Measurements from ENCODE around the gene LCN6. TPM values are rescaled to one million over a fixed set of nuclear protein-coding genes. Genes with fewer than 3 reads are reported as not detected.
"Not testable (repeated sequence)": the region's sequence is repeated elsewhere in the genome, so short reads cannot be mapped to it uniquely, and the experiment has no call there.

LCN6 gene
- total RNA-seq, 6 donors from 2014 or later, result 2.7 to 35.1 (median 5.5) TPM; not detected in 2

DNA sequence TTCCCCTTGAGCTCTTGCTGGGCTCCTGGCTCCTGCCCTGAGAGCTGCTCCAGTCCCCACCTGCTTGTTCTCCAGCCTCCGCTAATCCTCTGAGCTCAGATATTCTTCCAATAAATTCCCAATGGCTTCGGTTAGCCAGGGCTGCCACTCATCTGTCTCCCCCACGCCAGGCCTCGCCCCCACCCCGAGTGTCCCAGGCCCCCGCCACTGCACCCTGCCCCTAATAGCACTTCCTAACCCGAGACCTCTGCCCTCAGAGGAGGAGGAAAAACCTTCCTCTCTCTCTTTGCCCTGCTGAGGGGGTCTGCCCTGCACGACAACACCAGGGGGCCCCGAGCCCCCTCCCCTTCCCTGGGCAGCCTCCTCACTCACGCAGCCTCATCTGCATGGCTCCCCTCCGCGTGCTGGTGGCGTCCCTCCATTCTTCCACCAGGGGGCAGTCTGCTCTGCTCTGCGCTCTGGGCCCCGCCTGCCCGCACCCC lies 21.4 kb upstream of the LCN6 start:
- H3K4me3 ChIP-seq, result no peak overlapping the region
- DNase-seq, result peak in 1 of 2 donors; percentile 61

DNA sequence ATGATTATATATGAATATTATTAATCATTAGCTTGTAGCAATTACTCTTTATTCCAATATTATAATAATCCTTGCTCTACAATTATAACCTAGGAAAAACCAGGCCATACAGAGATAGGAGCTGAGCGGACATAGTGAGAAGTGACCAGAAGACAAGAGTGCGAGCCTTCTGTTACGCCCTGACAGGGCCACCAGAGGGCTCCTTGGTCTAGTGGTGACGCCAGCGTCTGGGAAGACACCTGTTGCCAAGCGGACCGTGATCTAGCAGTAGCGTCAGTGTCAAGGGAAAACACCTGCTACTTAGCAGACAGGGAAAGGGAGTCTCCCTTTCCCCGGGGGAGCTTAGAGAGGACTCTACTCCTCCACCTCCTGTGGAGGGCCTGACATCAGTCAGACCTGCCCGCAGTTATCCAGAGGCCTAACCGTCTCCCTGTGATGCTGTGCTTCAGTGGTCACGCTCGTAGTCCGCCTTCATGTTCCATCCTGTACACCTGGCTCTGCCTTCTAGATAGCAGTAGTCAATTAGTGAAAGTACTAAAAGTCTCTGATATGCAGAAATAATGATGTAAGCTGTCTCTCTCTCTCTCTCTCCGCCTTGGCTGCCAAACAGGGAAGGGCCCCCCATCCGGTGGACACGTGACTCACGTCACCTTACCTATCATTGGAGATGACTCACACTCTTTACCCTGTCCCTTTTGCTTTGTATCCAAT lies 18.2 kb upstream of the LCN6 start:
- not testable (repeated sequence) for H3K27ac ChIP-seq; H3K36me3 ChIP-seq; H3K27me3 ChIP-seq; ATAC-seq (ENCODE audit: low FRiP score in 2 of 2); H3K9me3 ChIP-seq; H3K4me3 ChIP-seq
- WGBS, 2 donors, result 48 to 51% methylated on average over 17 of the region's 18 CpGs
- DNase-seq, result peak in 1 of 2 donors; percentile 42
- peak in 3 of 6 experiments; percentile 12 to 47 (median 20) for TF ChIP-seq CTCF (IDR thresholded peaks at IDR 0.05)
- peaks cover 0 to 10% (median 2%) of the 10 kb centered on the region in 4 donors for H3K4me1 ChIP-seq

More for the DNA sequence above, 21.4 kb upstream of the LCN6 start:
- Histone ChIP-seq H3K36me3 (no peaks in the 10 kb centered on the region), H3K27me3 (no peaks in the 10 kb centered on the region), H3K9me3 (peaks cover 0 to 8% (median 2%) of the 10 kb centered on the region in 4 donors), H3K4me1 (peaks cover 0 to 3% (median 0%) of the 10 kb centered on the region in 4 donors), H3K27ac (no peak overlapping the region)
- peak; percentile 39 to 70 for ATAC-seq (ENCODE audit: low FRiP score in 2 of 2)
- TF ChIP-seq EP300 (IDR thresholded peaks at IDR 0.05) (no peak), CTCF (IDR thresholded peaks at IDR 0.05) (peak in 5 of 6 experiments; percentile 26 to 65 (median 49))
- 14 to 15% methylated on average over 13 to 16 of the region's 16 CpGs for WGBS, 2 donors

GRCh38 chr9:136765745-136766409 lies 17.6 kb upstream of the LCN6 start:
- not testable (repeated sequence) for H3K4me3 ChIP-seq; ATAC-seq (ENCODE audit: low FRiP score in 2 of 2)
- WGBS, 2 donors, result 73 to 76% methylated on average over 14 of the region's 14 CpGs

GRCh38 chr9:136765041-136765440 lies 16.7 kb upstream of the LCN6 start:
- no peaks in the 10 kb centered on the region for H3K9me3 ChIP-seq
- H3K27ac ChIP-seq, result no peak overlapping the region
- no peaks in the 10 kb centered on the region for H3K27me3 ChIP-seq
- no peak overlapping the region for H3K4me3 ChIP-seq
- WGBS, 2 donors, result 87 to 91% methylated on average over 4 to 13 of the region's 14 CpGs
- no peak for TF ChIP-seq EP300 (IDR thresholded peaks at IDR 0.05)
- TF ChIP-seq POLR2AphosphoS5 (IDR thresholded peaks at IDR 0.05), result no peak
- TF ChIP-seq POLR2A (IDR thresholded peaks at IDR 0.05), result no peak
- TF ChIP-seq CTCF (IDR thresholded peaks at IDR 0.05), result no peak
- peak in 1 of 2 donors; percentile 70 for DNase-seq
- peaks cover 0 to 10% (median 2%) of the 10 kb centered on the region in 4 donors for H3K4me1 ChIP-seq
- no peak for ATAC-seq (ENCODE audit: low FRiP score in 2 of 2)
- H3K36me3 ChIP-seq, result no peaks in the 10 kb centered on the region

More at GRCh38 chr9:136765745-136766409, 17.6 kb upstream of the LCN6 start:
- not testable (repeated sequence) for H3K27ac ChIP-seq, DNase-seq, H3K27me3 ChIP-seq, H3K9me3 ChIP-seq, H3K36me3 ChIP-seq
- H3K4me1 ChIP-seq, result peaks cover 0 to 10% (median 2%) of the 10 kb centered on the region in 4 donors

GRCh38 chr9:136764301-136764891 lies 16.1 kb upstream of the LCN6 start, which contains the start of gene LCN15:
TSS of gene LCN15 (minus strand) at chr9:136764518. CDS start at chr9:136764488, 30 bp downstream.
- TF ChIP-seq CTCF (IDR thresholded peaks at IDR 0.05) (no peak), EP300 (IDR thresholded peaks at IDR 0.05) (no peak), POLR2A (IDR thresholded peaks at IDR 0.05) (no peak), POLR2AphosphoS5 (IDR thresholded peaks at IDR 0.05) (no peak)
- no peaks in the 10 kb centered on the region for H3K27me3 ChIP-seq
- peaks cover 0 to 7% (median 2%) of the 10 kb centered on the region in 4 donors for H3K4me1 ChIP-seq
- DNase-seq (peak in 1 of 2 donors; percentile 32), ATAC-seq (ENCODE audit: low FRiP score in 2 of 2) (no peak)
- H3K36me3 ChIP-seq, result no peaks in the 10 kb centered on the region
- H3K27ac ChIP-seq, result no peak within 1 kb of the TSS
- 52 to 81% methylated on average over 7 to 14 of the region's 14 CpGs for WGBS, 2 donors
- no peaks in the 10 kb centered on the region for H3K9me3 ChIP-seq
- no peak within 1 kb of the TSS for H3K4me3 ChIP-seq

Measured in upper lobe of left lung (tissue), 6 donors.